PFSK-1 (cell line): ENCODE results near the gene EMC8.

Experiments
- FOXP2 ChIP-seq: optimal IDR thresholded peaks from 2 replicates; pipeline ENCODE3; 2011; ENCODE audit warnings: borderline replicate concordance, control low read depth, inconsistent platforms; ENCODE audit not compliant: insufficient read depth; ENCODE audit errors: extremely low read length, extremely low read depth
- POLR2AphosphoS5 ChIP-seq: IDR thresholded peaks from 2 replicates; pipeline ENCODE4 v1.6.1; 2012; ENCODE audit warnings: low read depth, mild to moderate bottlenecking, control low read depth, low read length, moderate library complexity
- SIN3A ChIP-seq: IDR thresholded peaks from 2 replicates; pipeline ENCODE4 v1.6.1; 2012; ENCODE audit warnings: mild to moderate bottlenecking, low read length, moderate library complexity, borderline replicate concordance; ENCODE audit not compliant: insufficient read depth
- TAF1 ChIP-seq: IDR thresholded peaks from 2 replicates; pipeline ENCODE4 v1.6.1; 2012; ENCODE audit warnings: low read length, control low read depth, borderline replicate concordance; ENCODE audit not compliant: insufficient read depth
- TF ChIP-seq, protein P1 (sequence below), 2 experiments: IDR thresholded peaks; 2 replicates each; pipeline versions ENCODE4 v1.6.1 to v1.8.0; 2011 to 2012; ENCODE audit warnings: low read depth in 2 of 2, low read length in 2 of 2, control low read depth in 1 of 2, inconsistent platforms in 1 of 2, mild to moderate bottlenecking in 1 of 2, moderate library complexity in 1 of 2; ENCODE audit not compliant: insufficient read depth in 1 of 2

DNA sequence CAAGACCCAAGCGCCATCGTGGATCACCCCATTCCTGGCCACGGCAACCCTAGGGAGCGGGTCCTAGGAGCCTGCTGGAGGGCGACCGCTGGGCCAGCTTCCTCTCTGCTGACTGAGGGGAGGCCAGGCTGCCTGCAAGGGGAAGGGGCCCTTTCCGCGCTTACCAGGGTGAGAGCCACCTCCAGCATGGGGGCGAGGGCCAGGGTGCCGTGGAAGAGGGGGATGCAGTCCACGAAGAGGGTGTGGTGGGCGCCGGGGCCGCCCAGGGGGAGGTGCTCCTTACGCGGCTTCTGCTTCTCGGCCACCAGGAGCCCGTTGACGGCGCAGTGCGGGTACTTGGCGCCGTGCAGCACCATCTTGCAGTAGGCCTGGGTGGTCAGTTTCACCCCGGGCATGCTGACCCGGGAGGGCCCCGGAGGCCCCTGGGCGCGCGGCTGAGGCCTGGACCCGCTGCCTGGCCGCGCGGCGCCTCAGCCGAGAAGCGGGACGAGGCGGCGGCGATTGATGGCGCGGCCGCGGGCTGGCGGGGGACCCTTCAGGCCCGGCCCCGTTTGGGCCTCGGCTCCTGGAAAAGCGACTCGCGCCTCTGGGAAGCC, 345 bp downstream of the EMC8 start:
- TF ChIP-seq, protein P1, sequence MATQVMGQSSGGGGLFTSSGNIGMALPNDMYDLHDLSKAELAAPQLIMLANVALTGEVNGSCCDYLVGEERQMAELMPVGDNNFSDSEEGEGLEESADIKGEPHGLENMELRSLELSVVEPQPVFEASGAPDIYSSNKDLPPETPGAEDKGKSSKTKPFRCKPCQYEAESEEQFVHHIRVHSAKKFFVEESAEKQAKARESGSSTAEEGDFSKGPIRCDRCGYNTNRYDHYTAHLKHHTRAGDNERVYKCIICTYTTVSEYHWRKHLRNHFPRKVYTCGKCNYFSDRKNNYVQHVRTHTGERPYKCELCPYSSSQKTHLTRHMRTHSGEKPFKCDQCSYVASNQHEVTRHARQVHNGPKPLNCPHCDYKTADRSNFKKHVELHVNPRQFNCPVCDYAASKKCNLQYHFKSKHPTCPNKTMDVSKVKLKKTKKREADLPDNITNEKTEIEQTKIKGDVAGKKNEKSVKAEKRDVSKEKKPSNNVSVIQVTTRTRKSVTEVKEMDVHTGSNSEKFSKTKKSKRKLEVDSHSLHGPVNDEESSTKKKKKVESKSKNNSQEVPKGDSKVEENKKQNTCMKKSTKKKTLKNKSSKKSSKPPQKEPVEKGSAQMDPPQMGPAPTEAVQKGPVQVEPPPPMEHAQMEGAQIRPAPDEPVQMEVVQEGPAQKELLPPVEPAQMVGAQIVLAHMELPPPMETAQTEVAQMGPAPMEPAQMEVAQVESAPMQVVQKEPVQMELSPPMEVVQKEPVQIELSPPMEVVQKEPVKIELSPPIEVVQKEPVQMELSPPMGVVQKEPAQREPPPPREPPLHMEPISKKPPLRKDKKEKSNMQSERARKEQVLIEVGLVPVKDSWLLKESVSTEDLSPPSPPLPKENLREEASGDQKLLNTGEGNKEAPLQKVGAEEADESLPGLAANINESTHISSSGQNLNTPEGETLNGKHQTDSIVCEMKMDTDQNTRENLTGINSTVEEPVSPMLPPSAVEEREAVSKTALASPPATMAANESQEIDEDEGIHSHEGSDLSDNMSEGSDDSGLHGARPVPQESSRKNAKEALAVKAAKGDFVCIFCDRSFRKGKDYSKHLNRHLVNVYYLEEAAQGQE (IDR thresholded peaks at IDR 0.05; ENCODE audit: insufficient read depth in 1 of 2, low read depth in 2 of 2, low read length in 2 of 2), result no peak
- 0 out of 2 replicates have a peak, but pooled peaks have one; percentile 13 for TF ChIP-seq SIN3A
- TF ChIP-seq TAF1, result no peak
- TF ChIP-seq FOXP2, result no peak
- no peak for TF ChIP-seq POLR2AphosphoS5
